NAMALWA (cell line): Measurements from ENCODE around the gene ADGRB3.
"Not testable (repeated sequence)": the region's sequence is repeated elsewhere in the genome, so short reads cannot be mapped to it uniquely, and the experiment has no call there.

Experiments used
- DNase-seq: peaks from one replicate; pipeline ENCODE4 v3.0.0-alpha.2; 2015; ENCODE audit warnings: low spot score

Gene ADGRB3

GRCh38 chr6:68650142-68650541 is 15.1 kb downstream of the ADGRB3 start:
- DNase-seq: no peak

DNA sequence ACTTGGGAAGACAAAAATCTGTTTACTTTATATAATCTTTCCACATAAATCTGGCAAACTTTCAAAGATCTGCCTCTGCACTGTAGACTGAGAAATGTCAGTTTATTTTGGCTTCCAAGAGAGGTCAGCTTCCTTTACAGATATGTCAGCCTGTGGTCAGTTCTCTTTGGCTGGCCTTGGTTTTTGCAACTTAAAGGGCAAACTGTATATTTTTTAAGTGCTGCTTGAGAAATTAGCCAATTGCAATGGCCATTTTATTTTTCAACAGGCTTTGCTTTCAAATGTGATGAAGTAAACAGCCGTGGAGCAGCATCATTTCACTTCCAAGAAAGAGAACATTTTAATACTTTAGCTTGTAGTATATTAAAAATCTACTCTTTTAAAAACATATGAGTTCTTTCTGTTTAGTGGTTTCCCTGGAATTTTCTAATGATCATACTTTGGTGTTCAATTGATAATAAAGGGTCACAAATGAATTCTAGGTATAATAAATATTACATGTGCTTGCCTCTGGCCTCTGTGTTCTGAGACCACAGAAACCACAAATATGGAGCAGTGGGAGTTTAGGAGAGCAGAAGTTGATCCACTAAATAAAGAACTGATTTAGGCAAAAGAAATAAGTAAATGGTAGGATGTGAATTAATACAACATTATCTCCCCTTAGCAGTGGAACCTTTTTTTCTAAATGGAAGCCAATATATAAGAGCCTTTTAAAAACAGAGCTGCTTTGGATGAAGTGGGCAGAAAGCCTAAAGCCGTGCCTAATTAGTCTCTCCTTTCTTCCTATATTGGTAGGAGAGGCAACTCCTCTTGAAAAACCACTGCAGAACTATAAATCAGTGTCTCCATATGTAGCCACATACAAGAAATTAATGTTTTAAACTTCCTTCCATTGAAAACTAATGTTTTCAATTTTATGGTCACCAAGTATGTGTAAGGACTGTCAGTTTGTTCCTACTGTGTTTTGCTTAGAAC is 16.2 kb downstream of the ADGRB3 start:
- DNase-seq: no peak

DNA sequence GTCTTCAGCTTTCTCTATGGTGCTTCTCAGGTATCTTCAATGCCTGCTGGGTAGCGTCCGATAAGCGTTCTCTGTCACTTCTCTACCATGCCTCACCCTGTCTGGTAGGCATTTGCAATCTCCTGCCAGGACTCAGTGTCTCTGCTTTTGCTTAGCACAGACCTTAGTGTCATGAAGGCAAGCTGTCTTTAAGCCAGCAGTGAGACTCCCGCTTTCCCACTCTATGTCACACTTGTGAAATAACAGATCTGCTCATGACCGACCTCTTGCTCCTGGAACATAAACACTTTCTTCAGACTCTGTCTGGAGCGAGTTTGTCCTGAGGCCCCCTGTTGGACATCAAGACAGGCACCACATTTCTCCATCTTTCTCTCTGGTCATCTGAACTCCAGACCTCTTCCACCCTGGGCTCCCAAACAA is 17.0 kb downstream of the ADGRB3 start:
- no peak for DNase-seq

GRCh38 chr6:68653074-68653705 is 18.1 kb downstream of the ADGRB3 start:
- DNase-seq: no peak

DNA sequence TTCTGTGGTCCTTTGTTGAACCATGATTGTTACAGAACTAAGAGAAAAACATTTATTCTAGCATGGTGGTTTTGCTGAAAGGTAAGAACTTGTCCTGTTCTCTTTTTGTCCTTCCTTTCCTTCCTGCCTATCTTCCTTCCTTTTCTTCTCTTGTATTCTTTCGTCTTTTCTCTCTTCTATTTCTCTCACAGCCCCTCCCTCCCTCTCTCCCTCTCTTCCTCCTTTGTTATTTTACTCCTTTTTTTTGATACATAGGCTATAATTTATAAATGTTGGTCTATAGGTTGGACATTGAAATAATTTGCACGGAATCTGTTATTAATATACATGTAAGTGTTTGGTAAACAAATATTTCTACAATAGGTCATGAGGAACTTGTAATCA is 18.6 kb downstream of the ADGRB3 start:
- DNase-seq: no peak

- no peak for DNase-seq
These were observed 19.1 kb downstream of the ADGRB3 start for GRCh38 chr6:68654134-68654533.

DNA sequence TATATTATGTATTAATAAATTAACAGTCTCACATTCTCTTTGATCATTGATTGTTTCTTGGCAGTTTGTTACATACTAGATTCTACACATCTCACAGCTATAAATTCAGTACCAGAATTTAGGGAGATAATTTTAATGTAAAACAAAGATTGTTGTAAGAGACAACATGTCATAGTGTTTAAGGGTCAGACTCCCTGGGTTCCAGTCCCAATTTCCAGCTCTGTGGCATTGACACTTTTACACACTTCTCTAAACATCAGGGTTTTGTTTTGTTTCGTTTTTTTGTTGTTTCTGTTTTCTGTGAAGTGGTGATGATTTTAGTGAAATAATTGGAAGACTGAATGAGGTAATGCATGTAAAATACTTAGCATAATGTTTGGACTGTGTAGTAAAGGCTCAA is 19.9 kb downstream of the ADGRB3 start:
- DNase-seq: no peak

GRCh38 chr6:68657374-68658139 is 22.5 kb downstream of the ADGRB3 start:
- no peak for DNase-seq

GRCh38 chr6:68658338-68658737 is 23.3 kb downstream of the ADGRB3 start:
- no peak for DNase-seq

- no peak for DNase-seq
These were observed 38.2 kb downstream of the ADGRB3 start for GRCh38 chr6:68673255-68673654.

DNA sequence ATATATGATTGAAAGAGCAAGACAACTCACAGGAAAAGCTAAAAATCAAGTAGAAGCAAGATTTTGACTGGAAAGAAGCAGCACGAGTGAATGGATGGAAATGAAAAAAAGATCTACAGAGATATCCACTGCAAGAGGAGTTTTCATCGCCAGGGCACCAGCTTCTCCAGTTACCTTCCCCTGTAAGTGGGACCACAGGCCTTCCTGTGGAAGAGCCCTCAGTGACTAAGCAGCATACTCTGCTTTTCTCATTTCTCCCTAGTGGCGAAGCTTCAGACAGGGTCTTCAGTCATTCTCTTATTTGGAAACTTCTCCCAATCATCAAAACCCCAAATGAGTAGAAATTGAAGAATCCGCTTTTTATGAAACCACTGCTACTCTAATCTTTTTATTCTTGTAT is 40.5 kb downstream of the ADGRB3 start:
- no peak for DNase-seq

DNA sequence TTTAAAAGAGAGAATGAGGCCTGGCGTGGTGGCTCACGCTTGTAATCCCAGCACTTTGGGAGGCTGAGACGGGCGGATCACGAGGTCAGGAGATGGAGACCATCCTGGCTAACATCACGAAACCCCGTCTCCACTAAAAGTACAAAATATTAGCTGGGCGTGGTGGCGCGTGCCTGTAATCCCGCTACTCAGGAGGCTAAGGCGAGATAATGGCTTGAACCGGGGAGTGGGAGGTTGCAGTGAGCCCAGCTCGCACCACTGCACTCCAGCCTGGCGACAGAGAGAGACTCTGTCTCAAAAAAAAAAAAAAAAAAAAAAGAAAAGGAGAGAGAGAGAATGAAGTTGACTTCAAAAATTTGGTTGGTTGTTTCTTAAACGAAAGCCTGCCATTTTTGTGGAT is 41.0 kb downstream of the ADGRB3 start:
- DNase-seq: not testable (repeated sequence)

GRCh38 chr6:68677058-68677457 is 42.0 kb downstream of the ADGRB3 start:
- DNase-seq: no peak

DNA sequence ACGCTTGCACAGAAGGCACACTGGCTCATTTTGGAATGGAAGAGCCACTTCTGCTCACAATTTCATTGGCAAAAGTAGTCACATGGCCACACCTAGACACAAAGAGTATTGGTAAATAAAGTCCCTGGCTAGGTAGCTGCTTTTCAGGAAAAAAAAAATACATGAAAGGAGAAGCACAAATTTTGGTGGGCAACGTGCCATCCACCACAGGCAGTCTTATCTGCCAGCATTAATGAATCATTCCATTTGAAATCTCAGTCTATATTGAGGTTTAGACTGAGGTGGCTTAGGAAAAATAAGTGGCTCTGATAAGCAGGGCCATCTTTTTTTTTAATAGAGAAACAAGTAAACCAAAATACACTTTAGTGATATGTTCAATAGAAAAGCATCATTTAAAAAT is 44.3 kb downstream of the ADGRB3 start:
- DNase-seq: no peak

DNA sequence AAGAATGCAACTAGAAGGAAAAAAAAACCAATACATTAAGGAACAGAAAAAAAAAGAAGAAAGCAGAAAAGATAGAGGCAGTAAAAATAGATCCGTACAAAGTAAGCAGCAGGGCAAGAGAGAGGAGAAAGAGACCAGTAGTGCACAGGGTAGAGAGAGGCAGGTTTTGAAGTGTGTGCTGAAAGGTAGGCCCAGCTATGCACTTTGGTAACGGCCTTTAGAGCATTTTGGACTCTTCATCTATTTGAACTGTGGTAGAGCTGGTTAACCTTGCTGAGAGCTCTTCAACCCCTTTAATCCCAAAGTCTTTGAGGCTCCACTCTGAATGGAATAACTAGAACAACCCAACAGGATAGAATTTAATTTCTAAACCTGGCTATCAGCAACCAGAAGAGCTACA is 45.2 kb downstream of the ADGRB3 start:
- no peak for DNase-seq

- DNase-seq: no peak
These were observed 54.8 kb downstream of the ADGRB3 start for GRCh38 chr6:68689910-68690309.

- DNase-seq: no peak
These were observed 56.0 kb downstream of the ADGRB3 start for GRCh38 chr6:68691120-68691519.

- DNase-seq: no peak
These were observed 58.2 kb downstream of the ADGRB3 start for GRCh38 chr6:68693271-68693670.

GRCh38 chr6:68695403-68695802 is 60.3 kb downstream of the ADGRB3 start:
- DNase-seq: no peak

- no peak for DNase-seq
These were observed 60.8 kb downstream of the ADGRB3 start for GRCh38 chr6:68695838-68696237.

DNA sequence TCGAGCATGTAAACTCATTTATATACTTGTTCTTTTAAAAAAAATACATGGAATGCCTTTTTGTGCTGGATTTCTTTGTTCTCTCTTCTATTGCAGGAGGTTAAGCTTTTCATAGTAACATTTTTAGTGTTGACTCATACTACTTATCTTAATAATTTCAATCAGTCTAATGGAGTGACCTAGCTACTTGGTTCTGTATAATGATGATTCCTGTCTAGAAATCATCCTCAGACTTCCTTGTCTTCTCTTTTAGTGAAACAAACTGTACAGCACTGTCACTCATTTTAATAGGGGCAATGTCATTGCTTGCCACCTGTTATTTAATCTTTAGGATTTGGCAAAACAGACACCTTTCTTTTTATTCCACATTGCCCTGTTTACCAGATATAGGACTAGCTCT is 62.3 kb downstream of the ADGRB3 start:
- no peak for DNase-seq

DNA sequence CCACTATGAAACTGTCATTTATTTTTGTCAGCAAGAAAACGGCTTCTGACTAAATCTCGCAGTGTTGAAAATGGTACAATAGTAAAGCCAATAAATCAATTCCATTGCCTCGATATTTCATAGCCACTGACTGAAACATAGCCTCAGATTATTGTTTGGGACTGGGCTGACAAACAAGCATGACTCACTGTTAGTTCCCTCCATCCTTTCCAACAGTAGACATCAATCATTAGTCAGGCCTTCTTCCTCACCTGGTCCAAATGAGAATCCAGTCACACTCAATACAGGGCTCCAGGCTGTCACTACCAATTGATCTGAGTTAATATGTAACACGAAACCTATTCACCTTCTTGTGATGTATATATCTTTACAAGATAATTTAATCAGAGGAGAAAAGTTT is 66.1 kb downstream of the ADGRB3 start:
- no peak for DNase-seq

DNA sequence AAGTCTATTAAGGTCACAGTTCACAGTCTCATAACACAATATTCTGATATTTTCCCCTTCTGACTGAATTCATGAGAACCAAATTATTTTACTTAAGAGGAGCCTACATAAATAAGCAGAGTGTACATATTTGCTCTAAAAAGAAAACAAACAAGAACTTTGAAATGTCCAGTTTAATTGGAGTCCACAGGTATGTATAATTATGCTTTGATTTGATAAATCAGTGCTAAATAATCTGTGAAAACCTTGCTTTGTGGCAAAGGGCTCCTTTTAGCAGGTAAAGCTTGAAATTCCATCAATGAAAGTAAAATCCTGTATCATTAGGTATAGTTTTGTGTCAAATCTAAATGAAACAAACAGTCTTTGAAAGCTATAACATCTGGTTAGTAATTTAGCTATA is 69.4 kb downstream of the ADGRB3 start:
- DNase-seq: no peak
